Measurements from ENCODE around the gene RFFL. TPM values are rescaled to one million over a fixed set of nuclear protein-coding genes. Genes with fewer than 3 reads are reported as not detected.
"Not testable (repeated sequence)": the region's sequence is repeated elsewhere in the genome, so short reads cannot be mapped to it uniquely, and the experiment has no call there.

Gene RFFL
- total RNA-seq, 2 donors from 2014 or later: 46.6 to 51.3 TPM

DNA sequence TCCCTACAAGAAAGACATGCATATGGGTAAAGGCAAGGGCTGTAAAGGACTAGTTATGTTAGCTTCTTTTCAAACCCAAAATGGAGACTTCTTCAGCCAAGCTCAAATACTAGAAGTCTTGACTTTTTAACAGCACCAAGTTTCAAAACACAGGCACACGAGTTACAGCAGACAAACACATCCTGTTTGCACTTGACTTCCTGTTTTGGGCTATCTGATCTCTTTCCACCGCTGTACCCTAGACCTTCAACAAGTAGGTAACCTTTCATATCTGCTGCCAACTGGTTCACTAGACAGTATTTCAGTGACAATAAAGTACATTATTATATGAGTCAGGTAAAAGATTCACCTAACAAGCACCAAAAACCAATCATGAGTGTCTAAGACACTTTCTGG is 12.3 kb downstream of the RFFL start:
- intact Hi-C loops (cut with DNase I): no loop called here
- peak overlapping the region; percentile 63 to 75 for H3K27ac ChIP-seq
- peaks cover 3% of the 10 kb centered on the region for H3K4me1 ChIP-seq (replicated peaks)
- no peak for DNase-seq (ENCODE audit: low spot score)
- no peaks in the 10 kb centered on the region for H3K27me3 ChIP-seq (replicated peaks; ENCODE audit: insufficient read depth)
- peak; percentile 49 for TF ChIP-seq POLR2AphosphoS5 (IDR thresholded peaks at IDR 0.05)
- TF ChIP-seq, protein P1, sequence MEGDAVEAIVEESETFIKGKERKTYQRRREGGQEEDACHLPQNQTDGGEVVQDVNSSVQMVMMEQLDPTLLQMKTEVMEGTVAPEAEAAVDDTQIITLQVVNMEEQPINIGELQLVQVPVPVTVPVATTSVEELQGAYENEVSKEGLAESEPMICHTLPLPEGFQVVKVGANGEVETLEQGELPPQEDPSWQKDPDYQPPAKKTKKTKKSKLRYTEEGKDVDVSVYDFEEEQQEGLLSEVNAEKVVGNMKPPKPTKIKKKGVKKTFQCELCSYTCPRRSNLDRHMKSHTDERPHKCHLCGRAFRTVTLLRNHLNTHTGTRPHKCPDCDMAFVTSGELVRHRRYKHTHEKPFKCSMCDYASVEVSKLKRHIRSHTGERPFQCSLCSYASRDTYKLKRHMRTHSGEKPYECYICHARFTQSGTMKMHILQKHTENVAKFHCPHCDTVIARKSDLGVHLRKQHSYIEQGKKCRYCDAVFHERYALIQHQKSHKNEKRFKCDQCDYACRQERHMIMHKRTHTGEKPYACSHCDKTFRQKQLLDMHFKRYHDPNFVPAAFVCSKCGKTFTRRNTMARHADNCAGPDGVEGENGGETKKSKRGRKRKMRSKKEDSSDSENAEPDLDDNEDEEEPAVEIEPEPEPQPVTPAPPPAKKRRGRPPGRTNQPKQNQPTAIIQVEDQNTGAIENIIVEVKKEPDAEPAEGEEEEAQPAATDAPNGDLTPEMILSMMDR (IDR thresholded peaks at IDR 0.05): no peak
- H3K36me3 ChIP-seq: no peaks in the 10 kb centered on the region
- no peak overlapping the region for H3K4me3 ChIP-seq
- no peaks in the 10 kb centered on the region for H3K9me3 ChIP-seq
- WGBS: 6% methylated on average over 2 of the region's 2 CpGs

DNA sequence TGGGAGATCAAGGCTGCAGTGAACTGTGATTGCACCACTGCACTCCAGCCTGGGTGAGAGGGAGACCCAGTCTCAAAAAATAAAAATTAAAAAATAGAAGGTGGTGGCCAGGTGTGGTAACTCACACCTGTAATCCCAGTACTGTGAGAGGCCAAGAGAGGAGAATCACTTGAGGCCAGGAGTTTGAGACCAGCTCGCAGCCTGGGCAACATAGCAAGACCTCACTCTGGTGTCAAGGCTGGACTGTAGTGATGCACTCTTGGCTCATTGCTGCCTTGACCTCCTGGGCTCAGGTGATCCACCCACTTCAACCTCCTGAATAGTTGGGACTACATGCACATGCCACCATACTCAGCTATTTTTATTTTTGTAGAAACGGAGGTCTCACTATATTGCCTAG is 13.3 kb downstream of the RFFL start:
- intact Hi-C loops (cut with DNase I): no loop called here
- no peaks in the 10 kb centered on the region for H3K36me3 ChIP-seq
- no peak overlapping the region for H3K4me3 ChIP-seq
- no peaks in the 10 kb centered on the region for H3K9me3 ChIP-seq
- H3K27me3 ChIP-seq (replicated peaks; ENCODE audit: insufficient read depth): no peaks in the 10 kb centered on the region
- H3K27ac ChIP-seq: peak overlapping the region in 1 of 2 donors; percentile 75
- TF ChIP-seq, protein P1 (IDR thresholded peaks at IDR 0.05): no peak
- TF ChIP-seq POLR2A (IDR thresholded peaks at IDR 0.05) (no peak), POLR2AphosphoS5 (IDR thresholded peaks at IDR 0.05) (no peak)
- WGBS: 100% methylated on average over 2 of the region's 2 CpGs
- no peak for DNase-seq (ENCODE audit: low spot score)
- peaks cover 3% of the 10 kb centered on the region for H3K4me1 ChIP-seq (replicated peaks)

DNA sequence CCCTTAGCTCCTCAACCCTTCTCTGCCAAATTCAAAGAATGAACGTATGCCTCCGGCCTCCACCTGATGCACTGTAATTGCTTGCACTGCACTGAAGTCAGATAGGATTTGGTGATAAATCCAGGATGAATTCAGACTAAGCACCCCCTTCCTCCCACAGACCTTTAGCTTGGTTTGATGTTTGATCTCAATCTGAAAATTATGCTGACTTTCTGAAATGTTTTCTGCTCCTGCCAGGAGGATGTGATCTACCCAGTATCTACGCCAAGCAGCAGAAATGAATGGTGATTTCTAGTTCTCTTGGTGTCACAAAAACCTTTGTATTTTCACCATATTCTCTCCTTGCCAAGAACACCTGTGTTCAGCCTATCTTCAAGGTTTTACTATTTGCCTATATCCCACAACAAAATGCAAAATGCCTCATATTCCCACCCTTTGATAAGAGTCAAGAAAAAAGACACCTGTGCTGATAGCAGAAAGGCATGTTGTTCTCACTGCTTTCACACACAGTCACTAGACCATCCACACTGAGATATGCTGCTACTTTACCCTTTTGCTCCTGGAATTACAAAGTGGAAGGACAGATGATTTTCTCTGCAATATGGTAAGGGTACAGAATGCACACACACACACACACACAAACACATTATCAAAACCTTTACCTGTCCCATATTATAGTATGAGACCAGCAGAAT is 14.7 kb downstream of the RFFL start:
- Histone ChIP-seq H3K4me1 (replicated peaks) (peaks cover 3% of the 10 kb centered on the region), H3K27ac (no peak overlapping the region), H3K27me3 (replicated peaks; ENCODE audit: insufficient read depth) (no peaks in the 10 kb centered on the region), H3K4me3 (no peak overlapping the region), H3K36me3 (no peaks in the 10 kb centered on the region), H3K9me3 (no peaks in the 10 kb centered on the region)
- no peak for DNase-seq (ENCODE audit: low spot score)
- WGBS: 69% methylated on average over 3 of the region's 3 CpGs
- intact Hi-C loops (cut with DNase I): no loop called here
- TF ChIP-seq POLR2A (IDR thresholded peaks at IDR 0.05) (no peak), POLR2AphosphoS5 (IDR thresholded peaks at IDR 0.05) (no peak)
- TF ChIP-seq, protein P1 (IDR thresholded peaks at IDR 0.05): no peak

DNA sequence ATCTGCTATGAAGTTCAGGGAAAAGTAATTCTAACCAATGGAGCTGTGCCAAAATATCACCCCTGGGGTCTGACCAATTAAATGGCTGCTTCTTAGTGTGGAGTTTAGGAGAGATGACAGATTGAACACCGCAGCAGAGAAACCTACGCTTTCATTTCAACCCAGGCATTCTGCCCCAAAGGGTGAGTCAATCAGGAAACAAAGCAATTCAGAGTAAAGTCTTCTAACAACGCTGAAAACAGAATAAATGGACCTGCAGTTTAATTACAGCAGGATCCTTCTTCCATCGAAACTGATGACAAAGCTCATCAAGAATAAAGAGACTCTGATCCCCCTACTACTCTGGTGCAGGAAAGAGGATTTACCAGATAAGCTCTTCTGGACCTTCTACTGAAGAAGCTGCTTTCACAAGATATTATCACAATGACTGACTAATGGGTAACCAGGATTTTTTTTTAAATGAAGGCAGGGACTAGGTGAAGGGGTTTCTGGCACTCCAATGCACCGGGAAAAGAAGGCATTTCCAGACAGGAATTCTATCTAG is 16.7 kb downstream of the RFFL start:
- no peak for DNase-seq (ENCODE audit: low spot score)
- 60% methylated on average over 5 of the region's 5 CpGs for WGBS
- TF ChIP-seq POLR2A (IDR thresholded peaks at IDR 0.05) (no peak), POLR2AphosphoS5 (IDR thresholded peaks at IDR 0.05) (no peak)
- TF ChIP-seq, protein P1 (IDR thresholded peaks at IDR 0.05): no peak
- Histone ChIP-seq H3K27ac (no peak overlapping the region), H3K4me3 (no peak overlapping the region), H3K36me3 (no peaks in the 10 kb centered on the region), H3K4me1 (replicated peaks) (no peaks in the 10 kb centered on the region), H3K27me3 (replicated peaks; ENCODE audit: insufficient read depth) (no peaks in the 10 kb centered on the region), H3K9me3 (no peaks in the 10 kb centered on the region)
- intact Hi-C loops (cut with DNase I): no loop called here

DNA sequence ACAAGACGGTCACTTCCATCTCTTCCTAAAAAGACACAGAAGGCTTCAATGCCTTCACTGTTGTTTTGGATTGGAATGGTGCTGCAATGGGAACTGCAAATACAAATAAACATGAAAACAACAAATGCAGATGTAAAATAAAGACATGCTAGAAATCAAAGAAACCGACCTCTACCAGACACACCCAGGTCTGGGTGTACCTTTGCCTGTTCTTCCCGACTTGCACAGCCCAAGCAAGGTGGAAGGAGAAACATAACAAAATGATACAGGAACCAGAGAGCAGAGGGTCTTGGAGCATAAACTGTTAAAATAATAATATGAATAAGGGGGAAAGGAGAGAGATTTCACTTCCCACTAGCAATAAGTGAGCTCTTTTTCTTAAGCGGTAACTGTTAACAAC is 17.3 kb downstream of the RFFL start:
- 74% methylated on average over 4 of the region's 4 CpGs for WGBS
- no peaks in the 10 kb centered on the region for H3K36me3 ChIP-seq
- no peaks in the 10 kb centered on the region for H3K4me1 ChIP-seq (replicated peaks)
- DNase-seq (ENCODE audit: low spot score): no peak
- TF ChIP-seq, protein P1 (IDR thresholded peaks at IDR 0.05): no peak
- no peak overlapping the region for H3K4me3 ChIP-seq
- no peaks in the 10 kb centered on the region for H3K27me3 ChIP-seq (replicated peaks; ENCODE audit: insufficient read depth)
- no peak overlapping the region for H3K27ac ChIP-seq
- no peaks in the 10 kb centered on the region for H3K9me3 ChIP-seq
- intact Hi-C loops (cut with DNase I): no loop called here

DNA sequence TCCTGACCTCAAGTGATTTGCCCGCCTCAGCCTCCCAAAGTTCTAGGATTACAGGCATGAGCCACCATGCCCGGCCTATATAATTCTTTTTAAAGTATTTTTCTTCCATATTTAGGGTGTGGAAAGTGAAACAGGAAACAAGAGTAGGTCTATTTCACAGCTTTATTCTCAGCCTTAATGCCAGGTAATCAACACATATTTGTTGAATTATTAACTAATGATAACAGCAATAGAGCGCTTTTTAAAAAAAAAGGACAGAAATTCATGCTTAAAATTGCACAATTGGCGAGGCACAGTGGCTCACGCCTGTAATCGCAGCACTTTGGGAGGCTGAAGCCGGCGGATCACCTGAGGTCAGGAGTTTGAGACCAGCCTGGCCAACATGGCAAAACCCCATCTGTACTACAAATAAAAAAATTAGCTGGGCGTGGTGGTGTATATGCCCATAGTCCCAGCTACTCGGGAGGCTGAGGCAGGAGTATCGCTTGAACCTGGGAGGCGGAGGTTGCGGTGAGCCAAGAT is 18.0 kb downstream of the RFFL start:
- H3K9me3 ChIP-seq; H3K36me3 ChIP-seq; H3K4me3 ChIP-seq; DNase-seq (ENCODE audit: low spot score); H3K27ac ChIP-seq; H3K4me1 ChIP-seq (replicated peaks); H3K27me3 ChIP-seq (replicated peaks; ENCODE audit: insufficient read depth); intact Hi-C loops (cut with DNase I): not testable (repeated sequence)
- WGBS: 95% methylated on average over 13 of the region's 13 CpGs

All from prostate gland (tissue), 2 donors.